Body of pancreas (tissue), 4 donors: Measurements from ENCODE around the gene ACTR3.

Source experiments
- POLR2A ChIP-seq, 3 donors: fragments of 450-650 bp; IDR thresholded peaks; one replicate each; pipeline ENCODE4 v1.6.1; 2016; ENCODE audit warnings: antibody characterized with exemption in 3 of 3, mild to moderate bottlenecking in 2 of 3
- TF ChIP-seq, protein P1 (sequence below), 7 experiments: fragments of 450-650 bp in 4 of 7; fragments of 200-600 bp in 3 of 7; sonication (generic) in 3 of 7; IDR thresholded peaks; one replicate each; pipeline ENCODE4 v1.5.1; 2016 to 2019; ENCODE audit warnings: antibody characterized with exemption in 7 of 7

DNA sequence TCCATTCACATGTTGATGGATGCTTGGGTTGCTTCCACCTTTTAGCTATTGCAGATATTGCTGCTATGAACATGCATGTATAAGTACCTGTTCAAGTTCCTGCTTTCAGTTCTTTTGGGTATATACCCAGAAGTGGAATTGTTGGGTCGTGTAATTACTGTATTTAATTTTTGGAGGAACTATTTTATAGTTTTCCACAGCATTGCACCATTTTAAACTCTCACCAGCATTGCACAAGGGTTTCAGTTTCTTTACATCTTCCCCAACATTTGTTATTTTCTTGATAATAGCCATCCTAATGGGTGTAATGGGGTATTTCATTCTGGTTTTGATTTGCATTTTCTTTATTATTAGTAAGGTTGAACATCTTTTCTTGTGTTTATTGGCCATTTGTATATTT lies 16.0 kb downstream of the ACTR3 start:
- TF ChIP-seq, protein P1, sequence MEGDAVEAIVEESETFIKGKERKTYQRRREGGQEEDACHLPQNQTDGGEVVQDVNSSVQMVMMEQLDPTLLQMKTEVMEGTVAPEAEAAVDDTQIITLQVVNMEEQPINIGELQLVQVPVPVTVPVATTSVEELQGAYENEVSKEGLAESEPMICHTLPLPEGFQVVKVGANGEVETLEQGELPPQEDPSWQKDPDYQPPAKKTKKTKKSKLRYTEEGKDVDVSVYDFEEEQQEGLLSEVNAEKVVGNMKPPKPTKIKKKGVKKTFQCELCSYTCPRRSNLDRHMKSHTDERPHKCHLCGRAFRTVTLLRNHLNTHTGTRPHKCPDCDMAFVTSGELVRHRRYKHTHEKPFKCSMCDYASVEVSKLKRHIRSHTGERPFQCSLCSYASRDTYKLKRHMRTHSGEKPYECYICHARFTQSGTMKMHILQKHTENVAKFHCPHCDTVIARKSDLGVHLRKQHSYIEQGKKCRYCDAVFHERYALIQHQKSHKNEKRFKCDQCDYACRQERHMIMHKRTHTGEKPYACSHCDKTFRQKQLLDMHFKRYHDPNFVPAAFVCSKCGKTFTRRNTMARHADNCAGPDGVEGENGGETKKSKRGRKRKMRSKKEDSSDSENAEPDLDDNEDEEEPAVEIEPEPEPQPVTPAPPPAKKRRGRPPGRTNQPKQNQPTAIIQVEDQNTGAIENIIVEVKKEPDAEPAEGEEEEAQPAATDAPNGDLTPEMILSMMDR (IDR thresholded peaks at IDR 0.05): no peak
- no peak for TF ChIP-seq POLR2A (IDR thresholded peaks at IDR 0.05)
